A549 treated with AZD2906 at 1 μM for 4 hours (cell line): ENCODE results near the gene ATP8A2. TPM values are rescaled to one million over a fixed set of nuclear protein-coding genes. Genes with fewer than 3 reads are reported as not detected.

Experiments used
- total RNA-seq: library from RNA; stranded (reverse); fragments of 200-300 nt; extraction: Qiagen RNA extraction; gene quantifications from 5 replicates; pipeline ENCODE4 v1.2.3, GENCODE V29; 2022

The ATP8A2 gene
- 0.01 to 0.07 TPM (median 0.02 TPM) in 3 of 5 replicates, not detected in the others for total RNA-seq

GRCh38 chr13:25371875-25372283 lies at the start of gene ATP8A2:
Gene ATP8A2, plus strand, starts transcription at chr13:25371974. Its CDS starts 239 bp downstream, at chr13:25372213.

GRCh38 chr13:26051657-26052311 lies 680.0 kb downstream of the ATP8A2 start, which contains the start of gene SHISA2:
Gene SHISA2, minus strand, starts transcription at chr13:26052016. Its CDS starts 1,041 bp downstream, at chr13:26050975.

Other genes with a start within 250 kb of the ATP8A2 start
- gene AMER2, start 199.7 kb upstream of the ATP8A2 start, total RNA-seq: not detected in 5 replicates
- gene MTMR6, start 84.5 kb upstream of the ATP8A2 start, total RNA-seq: 7.6 to 10.3 TPM (median 8.8 TPM) in 5 replicates
- gene NUP58, start 70.3 kb upstream of the ATP8A2 start, total RNA-seq: 16.4 to 21.2 TPM (median 17.2 TPM) in 5 replicates